SK-N-SH treated with all-trans-retinoic acid at 6 μM for 48 hours (cell line): ENCODE results near the gene TRIM46.
"Not testable (repeated sequence)": the region's sequence is repeated elsewhere in the genome, so short reads cannot be mapped to it uniquely, and the experiment has no call there.

Experiments used
- ATAC-seq: fragments of 200-7000 bp; cut with Tn5 transposase; 3 replicates; pipeline ENCODE4 v1.9.1; 2020; ENCODE audit warnings: mild to moderate bottlenecking, moderate library complexity
- CREB5 ChIP-seq: fragments of 250-450 bp; sonication (Bioruptor Pico); IDR thresholded peaks from 2 replicates; pipeline ENCODE4 v1.5.1; 2020; ENCODE audit warnings: low read depth, mild to moderate bottlenecking, moderate library complexity
- CSDC2 ChIP-seq: fragments of 250-450 bp; sonication (Bioruptor Pico); IDR thresholded peaks from 2 replicates; pipeline ENCODE4 v1.5.0; 2020; ENCODE audit warnings: mild to moderate bottlenecking, moderate library complexity
- CSRNP3 ChIP-seq: fragments of 250-450 bp; sonication (Bioruptor Pico); IDR thresholded peaks from 2 replicates; pipeline ENCODE4 v1.5.1; 2021; ENCODE audit warnings: mild to moderate bottlenecking, moderate library complexity
- ESRRG ChIP-seq: fragments of 250-450 bp; sonication (Bioruptor Pico); IDR thresholded peaks from 2 replicates; pipeline ENCODE4 v1.6.1; 2021; ENCODE audit warnings: mild to moderate bottlenecking
- GLIS3 ChIP-seq: fragments of 250-450 bp; sonication (Bioruptor Pico); IDR thresholded peaks from 2 replicates; pipeline ENCODE4 v1.5.0; 2020; ENCODE audit warnings: mild to moderate bottlenecking, moderate library complexity
- PATZ1 ChIP-seq: fragments of 250-450 bp; sonication (Bioruptor Pico); IDR thresholded peaks from 2 replicates; pipeline ENCODE4 v1.8.0; 2020; ENCODE audit warnings: mild to moderate bottlenecking, moderate library complexity, borderline replicate concordance
- POU6F1 ChIP-seq: fragments of 250-450 bp; sonication (Bioruptor Pico); IDR thresholded peaks from 2 replicates; pipeline ENCODE4 v1.8.0; 2021; ENCODE audit warnings: low read depth, mild to moderate bottlenecking, moderate library complexity, borderline replicate concordance
- PPARA ChIP-seq: fragments of 250-450 bp; sonication (Bioruptor Pico); IDR thresholded peaks from 2 replicates; pipeline ENCODE4 v1.5.0; 2020; ENCODE audit warnings: mild to moderate bottlenecking, borderline replicate concordance
- RARB ChIP-seq: fragments of 250-450 bp; sonication (Bioruptor Pico); IDR thresholded peaks from 2 replicates; pipeline ENCODE4 v1.8.0; 2021; ENCODE audit warnings: mild to moderate bottlenecking, moderate library complexity
- SNAI2 ChIP-seq: fragments of 250-450 bp; sonication (Bioruptor Pico); IDR thresholded peaks from 2 replicates; pipeline ENCODE4 v1.5.0; 2020; ENCODE audit warnings: mild to moderate bottlenecking, moderate library complexity
- TCF4 ChIP-seq: fragments of 250-450 bp; sonication (Bioruptor Pico); IDR thresholded peaks from 2 replicates; pipeline ENCODE4 v1.8.0; 2021; ENCODE audit warnings: mild to moderate bottlenecking, moderate library complexity, borderline replicate concordance
- TOX ChIP-seq: fragments of 250-450 bp; sonication (Bioruptor Pico); IDR thresholded peaks from 2 replicates; pipeline ENCODE4 v1.8.0; 2021; ENCODE audit warnings: mild to moderate bottlenecking, moderate library complexity, borderline replicate concordance
- TSHZ2 ChIP-seq: fragments of 250-450 bp; sonication (Bioruptor Pico); IDR thresholded peaks from 2 replicates; pipeline ENCODE4 v1.5.0; 2020; ENCODE audit warnings: mild to moderate bottlenecking, moderate library complexity
- ZC3H10 ChIP-seq: fragments of 250-450 bp; sonication (Bioruptor Pico); IDR thresholded peaks from 2 replicates; pipeline ENCODE4 v1.5.1; 2021; ENCODE audit warnings: mild to moderate bottlenecking, moderate library complexity
- ZFP3 ChIP-seq: fragments of 250-450 bp; sonication (Bioruptor Pico); IDR thresholded peaks from 2 replicates; pipeline ENCODE4 v1.5.0; 2020; ENCODE audit warnings: mild to moderate bottlenecking, moderate library complexity
- ZFP30 ChIP-seq: fragments of 450-650 bp; formaldehyde crosslinking; IDR thresholded peaks from 2 replicates; pipeline ENCODE4 v1.5.0; 2022; ENCODE audit warnings: mild to moderate bottlenecking, moderate library complexity
- ZNF565 ChIP-seq: fragments of 450-650 bp; formaldehyde crosslinking; conservative IDR thresholded peaks from 2 replicates; pipeline ENCODE4 v1.5.0; 2020; ENCODE audit warnings: low read depth, mild to moderate bottlenecking, moderate library complexity
- ZNF70 ChIP-seq: fragments of 450-650 bp; formaldehyde crosslinking; IDR thresholded peaks from 2 replicates; pipeline ENCODE4 v1.5.0; 2020; ENCODE audit warnings: mild to moderate bottlenecking, moderate library complexity
- ZNF8 ChIP-seq: fragments of 450-650 bp; formaldehyde crosslinking; IDR thresholded peaks from 2 replicates; pipeline ENCODE4 v1.5.0; 2020; ENCODE audit warnings: mild to moderate bottlenecking, moderate library complexity

TRIM46 gene

GRCh38 chr1:155155996-155156643 lies 17.5 kb upstream of the TRIM46 start:
- ATAC-seq: not testable (repeated sequence)

GRCh38 chr1:155158991-155159390 lies 14.7 kb upstream of the TRIM46 start:
- no peak for ATAC-seq
- TF ChIP-seq ZNF8 (CRISPR knock-in tag): no peak
- TF ChIP-seq CREB5: no peak
- no peak for TF ChIP-seq TOX (CRISPR knock-in tag)
- TF ChIP-seq RARB (CRISPR knock-in tag): no peak
- TF ChIP-seq PATZ1: no peak
- TF ChIP-seq ZFP30 (CRISPR knock-in tag): no peak
- no peak for TF ChIP-seq SNAI2
- no peak for TF ChIP-seq GLIS3 (CRISPR knock-in tag)
- TF ChIP-seq ZFP3: no peak
- TF ChIP-seq ZNF565 (CRISPR knock-in tag): no peak
- no peak for TF ChIP-seq ESRRG (CRISPR knock-in tag)
- TF ChIP-seq TSHZ2 (CRISPR knock-in tag): no peak
- no peak for TF ChIP-seq POU6F1 (CRISPR knock-in tag)
- no peak for TF ChIP-seq ZNF70
- TF ChIP-seq CSDC2 (CRISPR knock-in tag): no peak
- TF ChIP-seq, all 23 proteins: peak for 0

- no peak; the same call in 2 of the 3 replicates for ATAC-seq
Observed at GRCh38 chr1:155160128-155160527, 13.5 kb upstream of the TRIM46 start.

More at GRCh38 chr1:155160128-155160527, 13.5 kb upstream of the TRIM46 start:
- TF ChIP-seq SNAI2: no peak
- no peak for TF ChIP-seq CREB5
- TF ChIP-seq ZFP30 (CRISPR knock-in tag): no peak
- TF ChIP-seq ESRRG (CRISPR knock-in tag): no peak
- TF ChIP-seq TCF4 (CRISPR knock-in tag): no peak
- no peak for TF ChIP-seq ZFP3
- TF ChIP-seq CSRNP3: no peak
- no peak for TF ChIP-seq CSDC2 (CRISPR knock-in tag)
- no peak for TF ChIP-seq GLIS3 (CRISPR knock-in tag)
- no peak for TF ChIP-seq ZNF565 (CRISPR knock-in tag)
- no peak for TF ChIP-seq PPARA (CRISPR knock-in tag)
- no peak for TF ChIP-seq PATZ1
- no peak for TF ChIP-seq POU6F1 (CRISPR knock-in tag)
- TF ChIP-seq ZC3H10 (CRISPR knock-in tag): no peak
- TF ChIP-seq ZNF8 (CRISPR knock-in tag): no peak
- TF ChIP-seq ZNF70: no peak
